Measurements from ENCODE around the gene AFAP1L2.

The AFAP1L2 gene, protein sequence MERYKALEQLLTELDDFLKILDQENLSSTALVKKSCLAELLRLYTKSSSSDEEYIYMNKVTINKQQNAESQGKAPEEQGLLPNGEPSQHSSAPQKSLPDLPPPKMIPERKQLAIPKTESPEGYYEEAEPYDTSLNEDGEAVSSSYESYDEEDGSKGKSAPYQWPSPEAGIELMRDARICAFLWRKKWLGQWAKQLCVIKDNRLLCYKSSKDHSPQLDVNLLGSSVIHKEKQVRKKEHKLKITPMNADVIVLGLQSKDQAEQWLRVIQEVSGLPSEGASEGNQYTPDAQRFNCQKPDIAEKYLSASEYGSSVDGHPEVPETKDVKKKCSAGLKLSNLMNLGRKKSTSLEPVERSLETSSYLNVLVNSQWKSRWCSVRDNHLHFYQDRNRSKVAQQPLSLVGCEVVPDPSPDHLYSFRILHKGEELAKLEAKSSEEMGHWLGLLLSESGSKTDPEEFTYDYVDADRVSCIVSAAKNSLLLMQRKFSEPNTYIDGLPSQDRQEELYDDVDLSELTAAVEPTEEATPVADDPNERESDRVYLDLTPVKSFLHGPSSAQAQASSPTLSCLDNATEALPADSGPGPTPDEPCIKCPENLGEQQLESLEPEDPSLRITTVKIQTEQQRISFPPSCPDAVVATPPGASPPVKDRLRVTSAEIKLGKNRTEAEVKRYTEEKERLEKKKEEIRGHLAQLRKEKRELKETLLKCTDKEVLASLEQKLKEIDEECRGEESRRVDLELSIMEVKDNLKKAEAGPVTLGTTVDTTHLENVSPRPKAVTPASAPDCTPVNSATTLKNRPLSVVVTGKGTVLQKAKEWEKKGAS

DNA sequence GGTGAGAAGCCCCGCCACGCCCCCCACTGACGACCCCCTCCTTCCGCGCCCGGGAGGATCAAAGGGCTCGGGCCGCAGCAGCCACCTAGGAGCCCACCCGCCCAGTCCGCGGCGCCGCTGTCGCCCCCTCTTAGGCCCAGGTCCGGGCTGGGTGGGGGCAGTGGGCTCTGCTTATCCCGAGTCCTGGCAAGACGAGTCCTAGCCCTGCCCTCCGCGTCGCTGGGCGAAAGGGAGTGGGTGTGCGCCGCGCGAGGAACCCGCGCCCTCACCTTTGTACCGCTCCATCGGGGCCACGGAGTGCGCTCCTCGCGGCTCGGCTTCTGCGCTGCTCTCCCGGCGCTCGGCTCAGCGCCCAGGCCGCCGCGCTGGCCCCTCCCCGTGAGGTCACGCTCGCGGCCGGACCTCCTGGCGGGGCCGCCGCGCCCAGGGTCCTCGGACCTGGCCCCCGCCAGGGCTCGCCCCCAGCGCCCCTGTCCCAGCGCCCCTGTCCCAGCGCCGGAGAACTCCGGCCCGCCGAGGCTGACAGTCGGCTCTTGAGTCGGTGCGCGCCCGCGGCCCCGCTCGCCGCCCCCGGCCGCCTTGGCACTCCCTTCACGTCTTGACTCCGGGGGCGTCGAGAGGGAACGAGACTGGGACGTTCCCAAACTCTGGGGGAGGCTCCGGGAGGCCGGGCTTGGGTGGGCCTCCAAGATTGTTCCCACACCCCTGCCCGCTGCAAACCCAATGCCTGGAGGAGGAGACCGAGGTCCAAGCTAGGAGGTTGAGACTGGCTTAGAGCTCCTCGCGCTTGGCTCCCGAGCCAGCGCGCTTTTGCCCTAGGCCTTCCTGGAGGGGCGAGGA, at the start of gene AFAP1L2:
Gene AFAP1L2, minus strand, starts transcription at position 332 of the 840 bp plus-strand sequence. Its CDS starts 47 bp downstream, at position 285.
- no peak for DNase-seq (ENCODE audit: low read depth in 2 of 3, low spot score in 1 of 3)

DNA sequence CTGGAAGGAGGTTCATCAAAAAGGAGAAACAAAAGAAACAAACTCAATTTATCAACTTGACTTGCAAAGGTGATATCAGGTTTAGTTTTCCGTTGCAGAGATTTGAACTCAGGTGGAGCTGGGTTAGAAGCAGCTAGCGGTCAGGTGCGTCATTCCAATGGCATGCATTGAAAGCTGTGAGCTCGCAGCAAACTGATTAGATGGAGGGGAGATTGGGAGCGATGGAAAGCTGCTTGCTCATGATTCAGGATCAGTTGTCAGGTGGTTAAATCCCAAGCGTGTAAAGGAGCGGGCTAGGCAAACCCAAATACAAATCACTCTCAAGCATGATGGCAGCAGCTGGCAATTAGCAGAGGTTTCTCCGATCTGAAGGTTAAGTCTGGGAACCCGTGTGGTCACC, 49.3 kb upstream of the AFAP1L2 start:
- no peak for DNase-seq (ENCODE audit: low read depth in 2 of 3, low spot score in 1 of 3)

DNA sequence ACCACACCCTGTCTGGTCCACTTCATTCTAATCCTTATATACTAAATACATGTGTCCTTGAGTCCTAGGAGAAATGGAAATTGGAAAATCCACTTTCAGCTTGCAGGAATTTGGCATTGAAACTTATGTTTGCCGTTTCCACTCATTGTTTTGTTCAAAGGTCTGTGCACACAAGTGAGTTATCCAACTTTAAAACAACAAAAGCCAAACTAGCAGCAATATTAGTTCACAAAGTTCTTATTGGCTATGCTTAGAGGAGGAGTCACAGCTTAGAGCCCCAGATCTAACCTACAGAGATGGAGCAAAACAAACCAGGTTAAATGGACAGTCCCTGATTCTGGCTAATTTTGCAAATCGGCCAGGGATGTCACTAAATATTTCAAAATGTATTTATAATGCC, 44.6 kb upstream of the AFAP1L2 start:
- DNase-seq (ENCODE audit: low read depth in 2 of 3, low spot score in 1 of 3), result no peak

DNA sequence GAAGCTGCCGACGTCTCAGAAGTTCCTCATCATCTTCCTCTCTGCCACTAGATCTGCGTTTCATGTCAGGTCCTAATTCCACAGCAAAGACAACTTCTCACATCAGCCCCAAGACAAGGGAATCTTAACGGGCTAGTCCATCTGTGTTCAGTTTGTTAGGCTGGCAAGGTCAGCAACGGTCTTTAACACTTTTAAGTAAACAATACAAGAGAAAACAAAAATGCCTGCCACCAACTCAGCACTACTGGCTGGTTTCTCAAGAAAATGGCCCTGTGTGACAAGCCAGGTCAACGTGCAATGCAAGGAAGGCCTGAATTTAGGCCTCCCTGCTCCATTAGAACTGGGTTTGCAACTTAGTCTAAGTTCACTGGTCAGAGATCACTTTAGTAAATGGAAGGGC, 41.0 kb upstream of the AFAP1L2 start:
- DNase-seq (ENCODE audit: low read depth in 2 of 3, low spot score in 1 of 3), result no peak

DNA sequence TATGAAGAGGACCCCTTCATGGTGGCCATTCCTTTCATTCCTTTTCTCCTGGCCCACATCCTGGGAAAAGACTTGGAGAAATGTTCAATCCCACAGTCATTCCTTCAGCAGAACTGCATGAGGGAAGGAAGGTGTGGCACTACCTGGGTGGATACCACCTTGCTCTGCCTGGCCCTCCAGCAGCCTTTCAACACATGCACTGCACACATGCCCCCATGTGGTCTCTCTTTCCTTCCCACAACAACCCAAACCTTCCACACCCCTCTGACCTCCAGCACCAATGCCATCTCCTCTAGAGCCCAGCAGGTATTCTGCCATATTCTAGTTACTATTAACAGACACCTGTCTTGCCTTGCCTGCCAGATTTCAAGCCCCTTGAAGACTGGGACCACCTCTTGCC, 40.5 kb upstream of the AFAP1L2 start:
- no peak for DNase-seq (ENCODE audit: low read depth in 2 of 3, low spot score in 1 of 3)

DNA sequence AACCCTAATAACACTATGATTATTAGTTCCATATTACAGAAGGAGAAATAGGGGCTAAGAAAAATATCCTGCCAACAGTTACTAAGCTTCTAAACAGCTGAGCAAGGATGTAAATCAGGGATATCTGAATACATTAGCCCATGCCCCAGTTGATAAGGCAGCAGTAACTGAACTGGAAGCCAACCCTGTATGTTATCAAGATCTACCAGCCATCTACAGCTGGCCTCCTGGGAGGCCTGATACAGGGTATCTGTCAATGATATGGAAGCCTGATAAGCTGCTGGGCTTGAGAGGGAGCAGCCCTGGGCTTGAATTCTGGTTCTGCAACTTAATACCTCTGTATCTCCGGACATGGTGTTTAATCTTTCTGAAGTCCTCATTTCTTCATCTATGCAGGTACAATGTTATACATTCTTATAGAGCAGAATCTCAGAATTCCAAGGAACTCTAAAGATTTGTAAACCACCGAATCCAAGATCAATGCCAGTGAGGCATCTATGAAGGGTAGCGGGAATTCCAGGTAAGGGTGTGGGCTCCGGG, 37.9 kb upstream of the AFAP1L2 start:
- no peak for DNase-seq (ENCODE audit: low read depth in 2 of 3, low spot score in 1 of 3)

DNA sequence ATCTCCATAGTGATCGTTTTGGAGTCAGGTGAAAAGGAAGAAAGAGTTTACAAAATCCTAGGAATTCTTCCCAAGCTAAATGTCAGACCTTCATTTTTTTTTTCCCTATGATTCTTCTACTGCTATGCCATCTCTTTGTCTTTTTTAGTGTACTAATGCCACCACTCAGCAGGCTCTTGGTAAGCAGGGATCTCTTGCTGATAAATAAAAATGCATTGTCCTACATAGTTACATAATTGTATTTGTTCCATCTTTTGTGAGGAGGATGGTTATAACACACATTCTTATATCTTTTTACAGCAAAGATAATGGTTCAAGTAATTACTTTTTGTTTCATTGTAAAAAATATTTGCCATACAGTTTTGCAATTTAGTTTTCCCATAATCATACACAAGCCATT, 36.8 kb upstream of the AFAP1L2 start:
- no peak for DNase-seq (ENCODE audit: low read depth in 2 of 3, low spot score in 1 of 3)

DNA sequence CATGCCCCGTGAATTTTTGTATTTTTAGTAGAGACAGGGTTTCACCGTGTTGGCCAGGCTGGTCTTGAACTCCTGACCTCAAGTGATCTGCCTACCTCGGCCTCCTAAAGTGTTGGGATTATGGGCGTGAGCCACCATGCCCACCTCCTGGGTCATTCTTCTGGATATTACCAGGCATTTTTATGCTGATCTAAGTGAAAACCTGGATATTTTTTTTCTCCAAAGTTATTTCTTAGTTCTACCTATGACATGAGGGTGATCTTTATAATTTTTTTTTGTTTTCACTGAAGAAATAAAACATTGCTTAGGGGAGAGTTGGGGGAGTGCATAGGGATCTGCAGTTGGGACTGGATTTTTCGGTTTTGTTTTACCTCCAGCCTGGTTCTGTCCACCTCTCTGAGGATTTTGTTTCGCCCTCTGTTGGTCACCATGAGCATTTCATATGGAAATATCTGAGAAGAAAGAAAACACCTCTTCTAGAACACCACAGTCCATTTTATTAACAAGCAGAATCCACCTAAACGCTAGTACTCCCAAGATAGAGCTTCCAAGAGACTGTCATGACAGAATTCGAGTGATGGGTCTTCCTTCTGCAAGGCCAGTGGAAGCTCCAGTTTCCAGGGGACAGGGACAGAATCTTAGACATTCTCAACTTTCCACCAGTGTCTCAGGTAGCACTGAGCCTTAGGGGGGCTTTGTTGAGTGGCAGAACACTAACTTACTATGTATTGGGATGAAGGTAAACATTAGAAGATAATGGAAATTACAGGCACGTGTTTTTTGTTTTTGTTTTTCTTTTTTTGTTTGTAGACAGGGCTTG, 33.4 kb upstream of the AFAP1L2 start:
- no peak for DNase-seq (ENCODE audit: low read depth in 2 of 3, low spot score in 1 of 3)

DNA sequence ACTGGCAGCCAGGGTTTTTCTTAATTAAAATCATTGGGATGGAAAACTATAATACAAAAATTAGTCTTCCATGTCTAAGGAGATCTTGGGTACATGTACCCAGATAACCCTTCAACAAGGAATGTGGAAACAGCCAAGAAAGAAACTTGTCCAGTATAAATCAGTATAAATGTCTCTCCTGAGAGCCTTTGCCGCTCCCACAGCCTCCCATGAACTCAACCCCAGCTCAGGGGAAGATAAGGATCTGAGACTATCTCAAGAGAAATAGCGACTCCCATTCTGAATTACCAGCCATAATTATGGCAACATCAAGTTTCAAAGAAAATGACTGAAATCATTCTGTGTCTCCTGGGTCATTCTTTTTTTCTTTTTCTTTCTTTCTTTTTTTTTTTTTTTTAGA, 32.6 kb upstream of the AFAP1L2 start:
- no peak for DNase-seq (ENCODE audit: low read depth in 2 of 3, low spot score in 1 of 3)

DNA sequence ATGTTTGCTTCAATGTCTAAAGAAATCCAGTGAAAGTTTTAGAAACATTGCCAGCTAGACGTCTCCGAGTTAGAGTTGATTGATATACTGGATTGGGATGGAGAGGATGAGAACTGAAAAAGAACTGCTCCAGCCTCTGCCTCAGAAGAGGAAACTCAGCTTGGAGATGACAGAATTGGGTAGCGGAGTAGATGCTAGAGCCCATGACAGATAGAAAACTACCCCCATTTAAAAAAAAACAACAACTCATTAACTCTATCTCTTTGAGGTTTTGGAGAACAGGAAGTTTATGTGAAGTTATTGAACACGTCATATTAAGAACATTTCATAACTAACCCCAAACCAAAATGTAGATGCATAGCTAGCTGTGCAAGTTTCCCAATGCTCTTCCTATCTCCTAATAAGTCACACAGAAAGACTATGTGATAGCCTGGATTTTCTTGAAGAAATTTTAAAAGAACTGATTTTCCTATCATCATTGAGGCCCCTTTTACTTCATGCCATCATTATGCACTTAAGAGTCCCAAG, 28.3 kb upstream of the AFAP1L2 start:
- DNase-seq (ENCODE audit: low read depth in 2 of 3, low spot score in 1 of 3), result no peak

DNA sequence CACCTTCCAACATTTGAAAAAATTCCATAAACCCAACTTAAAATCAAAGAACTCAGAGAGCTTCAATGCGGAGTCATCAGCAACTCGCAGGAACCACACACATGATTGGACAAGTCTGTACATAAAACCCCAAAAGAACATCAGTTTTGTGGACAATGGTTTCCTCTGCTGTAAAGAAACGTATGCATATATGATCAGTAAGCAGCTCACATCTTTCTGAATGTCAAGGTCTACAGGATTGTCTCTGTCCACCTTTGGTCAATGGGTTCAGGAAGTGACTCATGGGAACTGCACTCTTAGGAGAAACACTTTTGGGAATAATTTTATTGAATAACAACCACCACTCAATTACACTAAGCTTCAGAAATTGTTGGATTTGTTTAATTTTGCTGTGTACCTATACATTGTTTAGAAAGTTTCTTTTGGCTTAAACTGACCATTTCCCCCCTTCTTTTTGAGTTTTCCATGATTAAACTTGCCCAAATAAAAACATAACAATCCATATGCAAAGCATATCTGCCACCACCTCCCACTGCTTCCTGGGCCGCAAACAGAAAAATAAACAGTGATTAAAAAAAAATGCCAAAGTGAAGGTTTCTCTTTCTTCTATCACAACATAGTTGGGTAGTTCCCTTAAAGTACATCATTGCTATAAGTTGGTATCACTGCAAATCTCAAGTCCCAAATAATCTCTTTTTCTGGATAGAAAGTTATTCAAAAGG, 27.3 kb upstream of the AFAP1L2 start:
- no peak for DNase-seq (ENCODE audit: low read depth in 2 of 3, low spot score in 1 of 3)

DNA sequence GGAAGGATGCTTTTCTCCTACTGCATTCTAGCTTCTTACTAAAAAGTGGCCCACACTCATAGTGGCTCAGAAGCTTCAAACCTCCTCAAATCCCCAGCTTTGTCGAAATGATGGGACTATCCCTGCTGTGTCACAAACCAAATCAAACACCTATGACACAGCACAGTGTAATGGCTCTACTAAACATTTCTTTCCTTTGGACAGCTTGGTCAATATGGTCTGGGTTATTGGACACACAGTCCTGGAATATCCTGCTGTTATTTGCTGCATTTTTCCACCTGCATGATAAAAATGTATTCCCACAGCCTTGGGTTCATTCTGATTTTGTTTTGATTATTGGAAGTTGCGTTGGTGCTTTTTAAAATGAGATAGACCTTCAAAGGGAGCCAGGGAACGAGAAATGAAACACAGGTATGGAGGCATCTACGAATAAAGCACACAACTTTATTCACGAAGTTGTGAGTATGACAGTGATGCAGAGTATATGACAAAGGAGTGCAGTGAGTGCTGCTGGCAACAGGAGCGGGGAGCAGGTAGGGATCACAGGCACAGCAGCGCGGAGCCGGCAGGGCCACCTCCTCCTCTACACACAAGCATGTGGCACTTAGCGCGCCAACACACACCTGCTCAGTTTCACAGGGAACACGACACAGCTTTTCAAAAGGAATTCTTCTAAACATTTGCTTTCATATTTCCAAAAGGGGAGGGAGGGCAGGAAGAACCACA, 26.5 kb upstream of the AFAP1L2 start:
- no peak for DNase-seq (ENCODE audit: low read depth in 2 of 3, low spot score in 1 of 3)

DNA sequence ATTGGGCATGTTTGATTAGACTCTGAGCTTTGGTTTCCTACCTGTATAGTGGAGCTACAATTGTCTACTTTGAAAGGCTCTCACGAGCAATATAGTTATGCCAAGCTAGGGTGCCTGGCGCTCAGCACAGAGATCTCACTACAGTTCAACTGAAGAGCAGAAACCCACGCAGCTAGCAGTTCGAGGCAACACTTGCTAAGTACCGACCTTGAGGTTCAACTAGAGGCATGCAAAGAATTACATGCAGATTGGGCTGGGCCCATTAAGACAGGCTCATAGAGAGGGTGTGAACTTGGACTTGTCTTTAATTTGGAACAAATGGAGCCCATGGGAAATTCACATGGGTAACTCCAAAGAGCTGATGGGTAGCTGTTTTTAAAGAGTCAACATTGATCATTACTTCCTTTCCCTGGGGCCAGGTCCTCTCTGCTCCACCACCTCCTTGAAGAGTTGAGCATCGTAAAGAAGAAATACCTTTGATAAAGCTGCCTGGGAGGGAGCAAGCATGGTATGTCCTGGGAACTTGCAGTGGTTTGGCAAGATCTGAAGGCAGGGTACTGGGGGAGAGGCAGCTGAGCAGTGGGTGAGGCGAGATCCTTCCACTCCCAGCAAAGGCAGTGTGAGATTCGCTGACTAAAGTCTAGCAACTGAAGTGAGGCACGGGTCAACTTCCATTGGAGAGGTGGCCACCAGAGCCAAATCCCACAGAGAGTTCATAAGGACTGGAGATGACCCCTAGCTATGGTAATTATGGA, 25.5 kb upstream of the AFAP1L2 start:
- DNase-seq (ENCODE audit: low read depth in 2 of 3, low spot score in 1 of 3), result no peak

DNA sequence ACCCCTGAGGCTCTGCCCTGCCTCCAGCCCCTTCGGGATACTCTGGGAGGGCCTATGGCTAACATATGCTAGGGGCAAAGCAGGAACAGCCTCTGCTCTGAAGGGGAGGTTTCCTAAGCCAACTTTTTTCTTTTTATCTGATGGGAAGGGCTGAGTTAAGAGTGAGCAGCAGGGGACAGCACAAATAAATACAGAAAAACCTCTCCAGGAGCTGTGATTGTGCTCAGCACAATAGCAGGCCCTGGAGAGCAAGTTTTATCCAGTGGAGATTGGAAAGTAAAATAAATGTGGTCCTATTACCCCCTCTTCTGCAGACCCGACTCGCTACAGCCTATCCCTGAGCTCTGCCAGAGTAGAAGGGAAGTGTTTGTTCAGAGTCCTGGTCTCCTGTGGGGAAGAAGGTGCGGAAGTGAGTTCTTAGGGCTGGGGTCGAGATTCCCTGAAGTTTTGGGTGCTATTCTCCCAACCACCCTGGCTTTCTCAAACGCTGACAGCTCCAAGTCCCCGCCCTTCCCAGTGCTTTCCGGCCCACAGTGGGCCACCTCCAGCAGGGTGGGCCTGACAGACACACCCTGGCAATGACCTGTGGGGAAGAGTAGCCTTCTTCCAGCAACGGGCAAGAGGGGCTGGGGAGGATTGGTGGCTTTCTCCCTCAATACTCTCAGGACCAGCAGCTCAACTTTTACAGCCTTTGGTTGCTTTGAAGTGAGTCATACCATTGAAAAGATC, 23.0 kb upstream of the AFAP1L2 start:
- no peak for DNase-seq (ENCODE audit: low read depth in 2 of 3, low spot score in 1 of 3)

DNA sequence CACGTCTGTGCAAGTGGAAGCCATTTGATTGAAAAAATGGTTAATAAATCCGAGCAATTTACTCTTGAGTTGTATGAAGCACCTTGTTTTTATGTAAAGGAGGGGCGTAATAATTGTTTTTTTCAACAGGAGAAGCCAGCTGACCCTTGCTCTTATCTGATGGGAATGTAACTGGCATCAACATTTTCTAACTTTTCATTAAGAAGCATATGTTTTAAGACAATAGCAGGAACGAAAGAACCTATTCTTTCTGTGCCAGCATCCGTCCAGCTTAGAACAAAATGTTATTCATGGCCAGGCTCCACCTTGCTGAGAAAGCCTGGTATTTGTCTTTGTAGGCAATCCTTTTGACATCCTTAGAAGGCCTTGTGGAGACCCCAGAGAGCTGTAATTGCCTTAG, 22.2 kb upstream of the AFAP1L2 start:
- no peak for DNase-seq (ENCODE audit: low read depth in 2 of 3, low spot score in 1 of 3)

DNA sequence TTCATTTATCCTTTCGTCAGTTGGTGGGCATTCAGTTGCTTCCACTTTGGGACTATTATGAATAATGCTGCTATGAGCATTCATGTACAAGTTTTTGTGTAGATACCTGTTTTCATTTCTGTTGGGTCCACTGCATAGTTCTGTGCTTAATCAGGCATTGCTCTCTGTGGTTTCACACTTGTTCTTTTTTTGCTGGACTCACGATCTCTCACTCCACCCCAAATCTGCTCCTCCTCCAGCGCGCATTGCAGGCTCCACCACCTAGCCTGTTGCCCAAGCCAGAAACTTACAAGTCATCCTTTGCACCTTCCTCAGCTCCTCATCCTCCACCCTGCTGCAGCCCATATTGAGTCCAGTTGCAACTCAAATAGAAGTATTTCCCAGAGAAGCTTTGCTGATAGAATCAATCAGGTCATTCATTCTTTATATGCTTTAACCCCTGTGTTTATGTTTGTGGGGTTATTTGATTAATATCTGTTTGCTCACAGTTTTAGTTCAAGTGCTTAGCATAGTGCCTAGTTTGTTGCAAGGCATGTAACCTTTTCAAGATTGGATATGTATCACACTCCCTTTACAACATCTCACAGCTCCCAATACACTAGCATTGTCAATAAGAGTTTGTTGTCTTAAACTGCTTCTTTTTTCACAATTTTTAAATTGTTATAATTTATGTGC, 16.6 kb upstream of the AFAP1L2 start:
- no peak for DNase-seq (ENCODE audit: low read depth in 2 of 3, low spot score in 1 of 3)

DNA sequence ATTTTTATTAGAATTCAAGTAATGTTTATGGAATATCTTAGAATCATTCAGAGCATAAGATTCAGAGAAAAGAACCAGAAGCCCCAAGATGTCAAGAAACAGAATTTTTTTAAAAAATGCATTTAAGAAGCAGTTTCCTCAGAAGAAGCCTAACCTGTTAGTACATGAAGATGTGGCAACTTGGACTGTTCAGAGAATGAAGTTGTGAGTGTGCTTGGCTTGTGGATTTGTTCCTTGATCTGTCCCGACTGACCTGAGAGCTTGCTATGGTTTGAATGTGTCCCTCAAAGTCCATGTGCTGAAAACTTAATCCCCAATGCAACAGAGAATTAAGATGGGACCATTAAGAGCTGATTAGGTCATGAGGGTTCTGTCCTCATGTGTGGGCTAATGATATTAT, 13.8 kb upstream of the AFAP1L2 start:
- DNase-seq (ENCODE audit: low read depth in 2 of 3, low spot score in 1 of 3), result no peak

Data from stimulated activated CD4-positive, alpha-beta T cell treated with anti-CD3 and anti-CD28 coated beads, Interleukin-12 subunit alpha, Interleukin-12 subunit beta, amount 100 ng/mL, for 48 hours (primary cell).